HFF-Myc (cell line): ENCODE results near the gene TCF21.

Experiments
- DNase-seq: peaks from one replicate; pipeline ENCODE4 v3.0.0-alpha.2; 2011; ENCODE audit warnings: low read depth; ENCODE audit errors: extremely low read depth
- H3K4me3 ChIP-seq: replicated peaks from 2 replicates; pipeline ENCODE4 v1.5.1; 2011; ENCODE audit warnings: low read depth, mild to moderate bottlenecking, control low read depth, low read length
- CTCF ChIP-seq: IDR thresholded peaks from 2 replicates; pipeline ENCODE4 v1.5.1; 2012; ENCODE audit warnings: mild to moderate bottlenecking, low read depth, low read length, control low read depth; ENCODE audit errors: missing control alignments

Gene TCF21

GRCh38 chr6:133939778-133940667 is 51.1 kb downstream of the TCF21 start:
- H3K4me3 ChIP-seq, result no peak overlapping the region
- no peak for TF ChIP-seq CTCF
- DNase-seq, result no peak
